Omental fat pad (tissue), 4 donors: ENCODE data around the gene SPG11. TPM values are rescaled to one million over a fixed set of nuclear protein-coding genes. Genes with fewer than 3 reads are reported as not detected.

Experiments used
- ATAC-seq: fragments of 150-250 bp; one replicate; pipeline ENCODE4 v1.9.1; 2016; ENCODE audit warnings: mild to moderate bottlenecking, moderate library complexity; ENCODE audit not compliant: low FRiP score
- DNase-seq: peaks from one replicate; pipeline ENCODE4 v3.0.0-alpha.2; 2019; ENCODE audit warnings: low spot score
- total RNA-seq, 4 donors: library from RNA; depleted of rRNA; stranded (reverse); fragments of >200 nt; gene quantifications; one replicate each; pipeline ENCODE4 v1.1.0, GENCODE V29; 2016
- TF ChIP-seq, protein P1 (sequence below), 3 donors: fragments of 450-650 bp; IDR thresholded peaks; one replicate each; pipeline ENCODE4 v1.5.1; 2016 to 2017; ENCODE audit warnings: antibody characterized with exemption in 3 of 3, mild to moderate bottlenecking in 3 of 3, moderate library complexity in 2 of 3

The SPG11 gene
- total RNA-seq, 4 donors from 2014 or later = 57.8 to 115 (median 63.3) TPM

DNA sequence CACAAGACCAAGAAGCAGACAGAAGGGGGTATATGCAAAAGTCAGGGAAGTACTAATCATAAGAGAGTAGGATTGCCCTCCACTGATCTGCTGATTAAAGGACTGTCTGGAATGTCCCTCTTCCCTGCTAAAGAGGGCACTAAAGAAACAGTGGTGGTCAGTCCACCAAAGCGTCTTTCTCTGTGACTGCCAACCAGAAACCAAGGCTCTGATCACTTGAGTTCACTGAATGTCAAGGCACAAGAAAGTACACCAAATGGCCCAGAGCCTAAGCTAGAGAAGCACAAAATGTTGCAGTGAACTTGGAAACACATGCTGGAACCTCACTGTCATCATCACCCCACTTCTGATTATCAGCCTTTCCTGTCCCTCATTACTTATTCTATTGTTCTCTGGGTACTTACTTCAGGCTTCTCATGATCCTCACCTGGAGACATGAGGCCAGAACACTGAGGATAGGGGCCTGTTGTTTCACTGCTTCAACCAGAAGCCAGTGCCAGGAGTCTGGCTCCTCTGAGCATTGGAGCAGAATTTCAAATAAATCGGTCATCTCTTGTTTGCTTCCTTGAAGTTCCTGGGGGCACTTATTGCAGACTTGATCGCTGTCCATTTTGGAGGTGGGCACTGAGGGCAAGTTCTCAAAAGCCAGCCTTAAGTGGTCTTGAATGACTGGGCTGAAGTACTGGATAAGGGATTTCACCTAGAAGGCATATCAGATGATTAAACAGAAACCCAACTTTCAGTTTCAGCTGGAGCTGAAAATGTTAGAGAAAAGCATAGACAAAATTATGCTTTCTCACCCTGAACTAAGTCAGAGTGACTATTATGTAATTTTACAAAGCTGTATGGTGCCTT is 67.6 kb downstream of the SPG11 start:
- no peak for ATAC-seq
- TF ChIP-seq, protein P1, sequence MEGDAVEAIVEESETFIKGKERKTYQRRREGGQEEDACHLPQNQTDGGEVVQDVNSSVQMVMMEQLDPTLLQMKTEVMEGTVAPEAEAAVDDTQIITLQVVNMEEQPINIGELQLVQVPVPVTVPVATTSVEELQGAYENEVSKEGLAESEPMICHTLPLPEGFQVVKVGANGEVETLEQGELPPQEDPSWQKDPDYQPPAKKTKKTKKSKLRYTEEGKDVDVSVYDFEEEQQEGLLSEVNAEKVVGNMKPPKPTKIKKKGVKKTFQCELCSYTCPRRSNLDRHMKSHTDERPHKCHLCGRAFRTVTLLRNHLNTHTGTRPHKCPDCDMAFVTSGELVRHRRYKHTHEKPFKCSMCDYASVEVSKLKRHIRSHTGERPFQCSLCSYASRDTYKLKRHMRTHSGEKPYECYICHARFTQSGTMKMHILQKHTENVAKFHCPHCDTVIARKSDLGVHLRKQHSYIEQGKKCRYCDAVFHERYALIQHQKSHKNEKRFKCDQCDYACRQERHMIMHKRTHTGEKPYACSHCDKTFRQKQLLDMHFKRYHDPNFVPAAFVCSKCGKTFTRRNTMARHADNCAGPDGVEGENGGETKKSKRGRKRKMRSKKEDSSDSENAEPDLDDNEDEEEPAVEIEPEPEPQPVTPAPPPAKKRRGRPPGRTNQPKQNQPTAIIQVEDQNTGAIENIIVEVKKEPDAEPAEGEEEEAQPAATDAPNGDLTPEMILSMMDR (IDR thresholded peaks at IDR 0.05) = no peak

DNA sequence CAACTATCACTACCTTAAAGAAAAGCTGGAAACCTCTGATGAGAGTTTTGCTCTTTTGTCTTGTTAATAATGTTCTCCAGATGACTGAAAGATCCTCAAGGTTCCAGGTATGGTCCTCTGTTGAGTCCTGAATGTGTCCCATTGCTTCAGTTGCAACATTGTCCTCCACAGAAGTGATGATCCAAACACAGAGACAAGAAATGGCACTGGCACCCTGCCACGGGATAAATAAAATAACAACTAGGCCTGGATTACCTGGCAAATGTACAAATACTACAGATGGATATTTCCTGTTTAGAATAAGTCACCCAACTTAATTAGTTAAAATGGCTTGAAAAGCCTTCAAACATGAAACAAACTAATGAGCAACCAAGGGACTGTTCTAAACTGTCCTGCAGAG is 68.2 kb downstream of the SPG11 start:
- DNase-seq (no peak), ATAC-seq (no peak)
- TF ChIP-seq, protein P1 (IDR thresholded peaks at IDR 0.05) = no peak

More for the DNA sequence above, 67.6 kb downstream of the SPG11 start:
- DNase-seq = no peak

DNA sequence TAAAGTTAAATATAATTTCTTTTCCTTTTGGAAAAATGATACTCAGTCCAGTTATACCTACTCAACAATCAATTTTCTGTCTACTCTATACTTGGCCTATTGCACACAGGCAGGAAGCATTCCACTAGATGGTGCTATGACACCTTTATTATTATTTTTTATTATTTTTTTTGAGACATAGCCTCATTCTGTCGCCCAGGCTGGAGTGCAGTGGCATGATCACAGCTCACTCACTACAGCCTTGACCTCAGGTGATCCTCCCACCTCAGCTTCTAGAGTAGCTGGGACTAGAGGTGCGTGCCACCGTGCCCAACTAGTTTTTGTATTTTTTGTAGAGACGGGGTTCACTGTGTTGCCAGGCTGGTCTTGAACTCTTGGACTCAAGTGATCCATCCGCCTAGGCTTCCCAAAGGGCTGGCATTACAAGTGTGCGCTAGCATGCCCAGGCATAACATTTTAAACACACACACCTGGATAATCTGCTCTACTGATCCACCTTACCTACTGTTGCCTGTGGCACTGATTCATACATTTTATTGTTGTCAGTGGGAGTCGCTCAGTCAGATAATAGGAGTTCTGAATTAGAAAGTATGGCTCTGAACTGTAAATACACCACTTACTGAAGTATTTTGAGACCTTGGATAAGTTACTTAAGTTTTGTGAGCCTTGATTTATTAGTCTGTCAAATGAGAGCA is 70.3 kb downstream of the SPG11 start:
- DNase-seq = no peak
- ATAC-seq = no peak
- TF ChIP-seq, protein P1 (IDR thresholded peaks at IDR 0.05) = no peak

DNA sequence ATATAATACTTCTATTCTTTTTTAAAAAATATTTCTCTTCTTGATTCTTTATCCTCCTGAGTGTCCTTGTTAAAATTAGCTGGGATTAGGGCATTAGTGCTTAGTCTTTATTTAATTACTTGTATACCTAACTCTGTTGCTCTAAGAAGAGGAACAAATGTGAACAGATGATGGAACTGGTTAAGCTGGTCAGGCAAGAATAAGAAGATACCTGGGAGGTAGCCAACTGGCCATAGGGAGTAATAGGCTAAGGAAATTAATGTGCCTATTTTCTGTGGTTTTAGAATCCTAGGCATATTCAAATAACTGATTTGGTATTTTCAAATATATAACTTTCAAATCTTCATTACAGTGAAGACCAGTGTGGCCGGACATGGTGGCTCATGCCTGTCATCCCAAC is 72.1 kb downstream of the SPG11 start:
- TF ChIP-seq, protein P1 (IDR thresholded peaks at IDR 0.05) = no peak
- DNase-seq (no peak), ATAC-seq (no peak)

DNA sequence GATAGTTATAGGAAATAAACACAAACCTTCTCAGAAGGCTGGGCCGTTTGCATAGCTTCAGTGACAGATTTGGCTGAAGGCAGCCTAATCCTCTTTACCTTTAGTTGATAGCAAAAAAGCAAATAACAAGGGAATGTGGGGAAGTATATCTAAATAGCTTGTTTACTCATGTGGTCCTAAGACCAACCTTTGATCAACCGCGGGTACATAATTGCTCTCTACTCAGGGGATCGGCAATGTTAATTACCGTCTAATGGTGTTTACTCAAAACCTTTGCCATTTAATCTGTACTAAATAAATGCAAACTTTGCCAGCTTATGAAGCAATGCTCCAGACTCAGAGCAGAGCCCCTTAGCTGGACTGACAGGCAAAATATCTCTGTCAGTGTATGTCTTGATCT is 74.9 kb downstream of the SPG11 start:
- ATAC-seq (no peak), DNase-seq (no peak)
- TF ChIP-seq, protein P1 (IDR thresholded peaks at IDR 0.05) = no peak

DNA sequence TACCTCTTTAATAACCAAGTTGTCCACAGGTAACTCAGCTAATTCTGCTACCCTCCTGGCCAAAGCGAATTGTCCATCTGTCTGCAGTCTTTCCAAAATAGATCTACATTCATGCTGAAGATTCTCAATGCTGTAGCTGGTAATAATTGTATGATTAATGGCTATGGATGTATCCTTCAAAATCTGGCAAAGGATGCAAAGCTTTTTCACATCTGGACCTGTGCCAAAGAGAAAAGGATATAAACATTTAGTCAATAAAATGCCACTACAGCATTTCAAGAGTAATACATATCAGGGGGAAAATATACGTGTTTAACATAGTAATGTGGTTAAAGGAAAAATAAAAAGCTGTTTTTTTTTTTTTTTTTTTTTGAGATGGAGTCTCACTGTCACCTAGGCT is 77.8 kb downstream of the SPG11 start:
- no peak for DNase-seq
- TF ChIP-seq, protein P1 (IDR thresholded peaks at IDR 0.05) = no peak
- no peak for ATAC-seq
